ENCODE results near the gene ELN. TPM values are rescaled to one million over a fixed set of nuclear protein-coding genes. Genes with fewer than 3 reads are reported as not detected.

The ELN gene
- polyA plus RNA-seq, 1 experiment, result 2.1 TPM

DNA sequence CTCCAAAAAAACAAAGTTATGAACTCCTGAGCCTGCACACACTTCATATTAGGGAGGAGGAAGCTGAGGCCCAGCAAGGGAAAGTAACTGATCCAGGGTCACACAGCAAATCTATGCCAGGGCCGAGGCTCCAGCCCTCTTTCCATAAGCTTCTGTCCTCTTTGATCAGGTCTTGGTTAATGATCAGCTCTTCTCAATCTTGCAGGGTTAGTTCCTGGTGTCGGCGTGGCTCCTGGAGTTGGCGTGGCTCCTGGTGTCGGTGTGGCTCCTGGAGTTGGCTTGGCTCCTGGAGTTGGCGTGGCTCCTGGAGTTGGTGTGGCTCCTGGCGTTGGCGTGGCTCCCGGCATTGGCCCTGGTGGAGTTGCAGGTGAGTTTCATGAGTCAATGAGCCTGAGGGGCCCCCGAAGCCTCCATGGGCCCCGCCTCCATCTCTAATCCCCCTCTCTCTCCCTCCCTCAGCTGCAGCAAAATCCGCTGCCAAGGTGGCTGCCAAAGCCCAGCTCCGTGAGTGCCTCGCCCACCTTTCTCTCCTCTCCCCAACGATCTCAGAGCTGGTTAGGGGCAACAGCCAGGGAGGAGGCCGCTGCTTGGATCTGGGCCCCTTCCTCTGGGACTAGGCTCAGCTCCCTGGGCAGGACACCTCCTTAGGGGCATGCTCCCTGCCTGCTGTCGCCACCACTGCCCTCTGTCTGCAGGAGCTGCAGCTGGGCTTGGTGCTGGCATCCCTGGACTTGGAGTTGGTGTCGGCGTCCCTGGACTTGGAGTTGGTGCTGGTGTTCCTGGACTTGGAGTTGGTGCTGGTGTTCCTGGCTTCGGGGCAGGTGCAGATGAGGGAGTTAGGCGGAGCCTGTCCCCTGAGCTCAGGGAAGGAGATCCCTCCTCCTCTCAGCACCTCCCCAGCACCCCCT is 32.0 kb downstream of the ELN start:
- H3K4me3 ChIP-seq (ENCODE audit: low read depth, low read length), result no peak overlapping the region
- no peak for DNase-seq (ENCODE audit: low read depth, low spot score)

DNA sequence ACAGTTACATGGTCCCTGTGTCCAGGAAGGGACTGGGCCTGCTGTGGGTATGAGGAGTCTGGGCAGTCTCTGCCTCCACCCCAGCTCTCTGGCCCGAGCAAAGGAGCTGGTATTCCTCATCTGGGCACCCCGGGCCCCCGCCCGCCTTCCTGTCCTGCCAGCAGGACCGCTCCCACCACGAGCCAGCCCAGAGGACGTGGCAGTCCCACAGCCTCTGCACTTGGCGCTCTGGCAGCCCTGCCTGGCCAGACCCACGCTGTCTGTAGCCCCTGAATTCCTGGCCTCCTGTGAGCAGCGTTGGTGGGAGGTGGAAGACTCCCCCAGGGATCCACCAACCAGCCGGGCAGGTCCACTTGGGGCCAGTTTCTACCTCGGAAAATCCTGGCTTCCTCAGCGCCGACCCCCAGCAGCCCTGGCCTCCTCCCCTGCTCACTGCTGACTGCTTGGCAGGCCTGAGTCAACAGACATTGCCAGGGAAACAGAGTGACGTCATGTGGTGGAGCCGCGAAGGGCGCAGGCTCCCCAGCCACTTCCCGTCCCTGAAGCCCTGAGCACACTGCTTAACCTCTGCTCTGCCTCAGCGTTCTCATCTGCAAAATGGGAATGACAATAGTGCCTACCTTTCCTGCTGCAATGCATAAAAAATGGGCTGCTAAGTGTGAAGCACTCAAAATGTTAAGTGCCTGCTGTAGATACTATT is 34.0 kb downstream of the ELN start:
- Histone ChIP-seq H3K27ac (ENCODE audit: low read depth, low read length) (peak overlapping the region; percentile 78), H3K4me3 (ENCODE audit: low read depth, low read length) (no peak overlapping the region; the same call in 1 of the 2 replicates), H3K27me3 (ENCODE audit: control insufficient read depth, insufficient read depth, low read length) (peaks cover 3% of the 10 kb centered on the region), H3K9me3 (ENCODE audit: control insufficient read depth, insufficient read depth, low read length) (no peaks in the 10 kb centered on the region; the same call in 1 of the 2 replicates)
- ChIA-PET CTCF (interaction anchor here (0.9 to 1.0 kb wide), 2 partner anchors 20 to 145 kb away, joined by 3 to 4 read pairs; no protein-coding TSS in a partner anchor), POLR2A (no interaction called here)
- TF ChIP-seq, protein P1, sequence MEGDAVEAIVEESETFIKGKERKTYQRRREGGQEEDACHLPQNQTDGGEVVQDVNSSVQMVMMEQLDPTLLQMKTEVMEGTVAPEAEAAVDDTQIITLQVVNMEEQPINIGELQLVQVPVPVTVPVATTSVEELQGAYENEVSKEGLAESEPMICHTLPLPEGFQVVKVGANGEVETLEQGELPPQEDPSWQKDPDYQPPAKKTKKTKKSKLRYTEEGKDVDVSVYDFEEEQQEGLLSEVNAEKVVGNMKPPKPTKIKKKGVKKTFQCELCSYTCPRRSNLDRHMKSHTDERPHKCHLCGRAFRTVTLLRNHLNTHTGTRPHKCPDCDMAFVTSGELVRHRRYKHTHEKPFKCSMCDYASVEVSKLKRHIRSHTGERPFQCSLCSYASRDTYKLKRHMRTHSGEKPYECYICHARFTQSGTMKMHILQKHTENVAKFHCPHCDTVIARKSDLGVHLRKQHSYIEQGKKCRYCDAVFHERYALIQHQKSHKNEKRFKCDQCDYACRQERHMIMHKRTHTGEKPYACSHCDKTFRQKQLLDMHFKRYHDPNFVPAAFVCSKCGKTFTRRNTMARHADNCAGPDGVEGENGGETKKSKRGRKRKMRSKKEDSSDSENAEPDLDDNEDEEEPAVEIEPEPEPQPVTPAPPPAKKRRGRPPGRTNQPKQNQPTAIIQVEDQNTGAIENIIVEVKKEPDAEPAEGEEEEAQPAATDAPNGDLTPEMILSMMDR (IDR thresholded peaks at IDR 0.05; ENCODE audit: low read depth, low read length), result no peak
- DNase-seq (ENCODE audit: low read depth, low spot score), result peak; percentile 69

More for the DNA sequence above, 32.0 kb downstream of the ELN start:
- Histone ChIP-seq H3K27me3 (ENCODE audit: control insufficient read depth, insufficient read depth, low read length) (peaks cover 3% of the 10 kb centered on the region), H3K9me3 (ENCODE audit: control insufficient read depth, insufficient read depth, low read length) (no peaks in the 10 kb centered on the region; the same call in 1 of the 2 replicates), H3K27ac (ENCODE audit: low read depth, low read length) (no peak overlapping the region)
- CTCF ChIA-PET, result interaction anchor here (0.6 to 1.1 kb wide), 2 partner anchors 33 to 64 kb away, joined by 3 to 9 read pairs; no protein-coding TSS in a partner anchor
- TF ChIP-seq, protein P1 (IDR thresholded peaks at IDR 0.05; ENCODE audit: low read depth, low read length), result no peak
- POLR2A ChIA-PET, result no interaction called here

DNA sequence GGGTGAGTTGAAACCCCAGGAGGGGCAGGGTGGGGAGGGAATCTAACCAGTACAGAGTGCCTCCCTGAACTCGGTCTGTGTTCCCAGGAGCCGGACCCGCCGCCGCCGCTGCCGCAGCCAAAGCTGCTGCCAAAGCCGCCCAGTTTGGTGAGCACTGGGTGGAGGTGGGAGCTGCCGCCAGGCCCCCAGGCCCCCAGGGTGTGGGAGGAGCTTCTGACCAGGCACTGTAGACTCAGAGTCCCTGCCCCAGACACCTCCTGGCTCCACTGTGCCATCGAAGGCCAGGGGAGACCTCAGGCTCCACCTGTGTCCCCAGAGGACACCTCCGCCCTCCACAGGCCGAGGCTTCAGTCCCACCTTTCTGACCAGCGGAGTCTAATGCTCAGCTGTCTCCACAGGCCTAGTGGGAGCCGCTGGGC is 35.3 kb downstream of the ELN start:
- DNase-seq (ENCODE audit: low read depth, low spot score), result no peak
- H3K27me3 ChIP-seq (ENCODE audit: control insufficient read depth, insufficient read depth, low read length), result no peaks in the 10 kb centered on the region
- TF ChIP-seq, protein P1 (IDR thresholded peaks at IDR 0.05; ENCODE audit: low read depth, low read length), result no peak
- ChIA-PET CTCF (interaction anchor here (0.6 kb wide), 1 partner anchor 112 kb away, joined by 3 read pairs; no protein-coding TSS in a partner anchor), POLR2A (interaction anchor here (0.9 kb wide), 1 partner anchor 111 kb away, joined by 3 read pairs; the partner anchor contains the start of gene EIF4H)
- H3K27ac ChIP-seq (ENCODE audit: low read depth, low read length), result no peak overlapping the region
- no peaks in the 10 kb centered on the region; the same call in 1 of the 2 replicates for H3K9me3 ChIP-seq (ENCODE audit: control insufficient read depth, insufficient read depth, low read length)
- H3K4me3 ChIP-seq (ENCODE audit: low read depth, low read length), result no peak overlapping the region

DNA sequence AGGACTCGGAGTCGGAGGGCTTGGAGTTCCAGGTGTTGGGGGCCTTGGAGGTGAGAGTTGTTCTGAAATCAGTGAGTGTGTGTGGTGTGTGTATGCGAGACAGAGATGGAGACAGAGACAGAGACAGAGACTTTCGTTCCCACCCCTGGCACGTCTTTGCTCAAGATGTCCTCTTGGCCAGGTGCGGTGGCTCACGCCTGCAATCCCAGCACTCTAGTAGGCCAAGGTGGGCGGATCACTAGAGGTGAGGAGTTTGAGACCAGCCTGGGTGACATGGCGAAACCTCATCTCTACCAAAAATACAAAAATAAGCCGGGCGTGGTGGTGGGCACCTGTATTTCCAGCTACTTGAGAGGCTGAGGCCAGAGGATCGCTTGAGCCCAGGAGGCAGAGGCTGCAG is 35.7 kb downstream of the ELN start:
- no peak for DNase-seq (ENCODE audit: low read depth, low spot score)
- TF ChIP-seq, protein P1 (IDR thresholded peaks at IDR 0.05; ENCODE audit: low read depth, low read length), result no peak
- CTCF ChIA-PET, result no interaction called here
- Histone ChIP-seq H3K27ac (ENCODE audit: low read depth, low read length) (no peak overlapping the region), H3K27me3 (ENCODE audit: control insufficient read depth, insufficient read depth, low read length) (no peaks in the 10 kb centered on the region), H3K4me3 (ENCODE audit: low read depth, low read length) (no peak overlapping the region), H3K9me3 (ENCODE audit: control insufficient read depth, insufficient read depth, low read length) (no peaks in the 10 kb centered on the region; the same call in 1 of the 2 replicates)
- POLR2A ChIA-PET, result interaction anchor here (0.9 kb wide), 1 partner anchor 110 kb away, joined by 3 read pairs; the partner anchor contains the start of gene EIF4H
